ENCODE data around the gene RORB. TPM values are rescaled to one million over a fixed set of nuclear protein-coding genes. Genes with fewer than 3 reads are reported as not detected.

The RORB gene
- total and polyA plus RNA-seq, 12 donors = 0.20 to 5.0 (median 2.6) TPM

- no peaks in the 10 kb centered on the region for H3K9me3 ChIP-seq
- peaks cover 0 to 4% (median 0%) of the 10 kb centered on the region in 9 donors for H3K4me1 ChIP-seq
- TF ChIP-seq CTCF (IDR thresholded peaks at IDR 0.05) = peak in 2 of 9 donors; percentile 3 to 8
- ATAC-seq (no peak), DNase-seq (no peak)
- intact Hi-C loops (cut with DNase I) = loop anchor here in 3 of 10 donors (5.0 to 10.0 kb wide), 3 partner anchors 263 to 1373 kb away; no protein-coding TSS in a partner anchor
- WGBS, 2 donors = 34 to 39% methylated on average over 1 of the region's 1 CpG
- no peak overlapping the region for H3K4me3 ChIP-seq
- H3K27ac ChIP-seq = no peak overlapping the region
- no peaks in the 10 kb centered on the region for H3K36me3 ChIP-seq
- H3K27me3 ChIP-seq = no peaks in the 10 kb centered on the region
These were observed 80.8 kb downstream of the RORB start for GRCh38 chr9:74577956-74578355.

- Histone ChIP-seq H3K27me3 (no peaks in the 10 kb centered on the region), H3K4me1 (no peaks in the 10 kb centered on the region), H3K9me3 (no peaks in the 10 kb centered on the region), H3K36me3 (no peaks in the 10 kb centered on the region), H3K27ac (no peak overlapping the region), H3K4me3 (no peak overlapping the region)
- no peak for TF ChIP-seq CTCF (IDR thresholded peaks at IDR 0.05)
- WGBS, 2 donors = 87 to 88% methylated on average over 5 of the region's 5 CpGs
- ATAC-seq (no peak), DNase-seq (no peak)
- intact Hi-C loops (cut with DNase I) = no loop called here
These were observed 92.4 kb downstream of the RORB start for GRCh38 chr9:74589576-74589975.

- no peaks in the 10 kb centered on the region for H3K36me3 ChIP-seq
- WGBS, 2 donors = 78 to 83% methylated on average over 2 of the region's 2 CpGs
- no peaks in the 10 kb centered on the region for H3K4me1 ChIP-seq
- H3K27ac ChIP-seq = no peak overlapping the region
- no peak for TF ChIP-seq CTCF (IDR thresholded peaks at IDR 0.05)
- no peak overlapping the region for H3K4me3 ChIP-seq
- intact Hi-C loops (cut with DNase I) = no loop called here
- no peak for ATAC-seq
- H3K9me3 ChIP-seq = no peaks in the 10 kb centered on the region
- H3K27me3 ChIP-seq = no peaks in the 10 kb centered on the region
- DNase-seq = no peak
These were observed 98.2 kb downstream of the RORB start for GRCh38 chr9:74595286-74595685.

GRCh38 chr9:74598874-74599273 is 101.7 kb downstream of the RORB start:
- intact Hi-C loops (cut with DNase I) = no loop called here
- ATAC-seq (no peak), DNase-seq (no peak)
- Histone ChIP-seq H3K4me1 (no peaks in the 10 kb centered on the region), H3K9me3 (no peaks in the 10 kb centered on the region), H3K27ac (no peak overlapping the region), H3K27me3 (no peaks in the 10 kb centered on the region), H3K4me3 (no peak overlapping the region), H3K36me3 (no peaks in the 10 kb centered on the region)
- WGBS, 2 donors = 73 to 74% methylated on average over 3 of the region's 3 CpGs
- TF ChIP-seq CTCF (IDR thresholded peaks at IDR 0.05) = no peak

Data from heart right ventricle (tissue), 16 donors.